OCI-M1 (cell line): ENCODE results near the gene FNBP1.
"Not testable (repeated sequence)": the region's sequence is repeated elsewhere in the genome, so short reads cannot be mapped to it uniquely, and the experiment has no call there.

Experiments
- DNase-seq: peaks from one replicate; lab custom pipeline; 2025; lab: John Stamatoyannopoulos, UW

FNBP1 gene

GRCh38 chr9:129952337-129952736 lies 90.7 kb downstream of the FNBP1 start:
- DNase-seq, result no peak

- no peak for DNase-seq
These were observed 93.2 kb downstream of the FNBP1 start for GRCh38 chr9:129949821-129950220.

- DNase-seq, result not testable (repeated sequence)
These were observed 94.4 kb downstream of the FNBP1 start for GRCh38 chr9:129948626-129949025.

GRCh38 chr9:129946246-129946995 lies 96.6 kb downstream of the FNBP1 start:
- DNase-seq, result no peak

GRCh38 chr9:129945314-129945713 lies 97.7 kb downstream of the FNBP1 start:
- no peak for DNase-seq

- DNase-seq, result no peak
These were observed 98.4 kb downstream of the FNBP1 start for GRCh38 chr9:129944506-129945116.

- no peak for DNase-seq
These were observed 103.6 kb downstream of the FNBP1 start for GRCh38 chr9:129939431-129939830.

GRCh38 chr9:129938291-129938979 lies 104.6 kb downstream of the FNBP1 start:
- DNase-seq, result no peak

- not testable (repeated sequence) for DNase-seq
These were observed 105.1 kb downstream of the FNBP1 start for GRCh38 chr9:129937879-129938278.

- no peak for DNase-seq
These were observed 106.8 kb downstream of the FNBP1 start for GRCh38 chr9:129936222-129936621.

GRCh38 chr9:129934780-129935179 lies 108.2 kb downstream of the FNBP1 start:
- DNase-seq, result no peak

GRCh38 chr9:129934041-129934591 lies 108.9 kb downstream of the FNBP1 start:
- no peak for DNase-seq

GRCh38 chr9:129933185-129934040 lies 109.6 kb downstream of the FNBP1 start:
- DNase-seq, result no peak

- peak; percentile 75 for DNase-seq
These were observed 110.5 kb downstream of the FNBP1 start for GRCh38 chr9:129932303-129933151.

GRCh38 chr9:129930743-129931142 lies 112.2 kb downstream of the FNBP1 start:
- DNase-seq, result peak; percentile 55

- no peak for DNase-seq
These were observed 113.4 kb downstream of the FNBP1 start for GRCh38 chr9:129929496-129930125.

GRCh38 chr9:129923589-129923988 lies 119.4 kb downstream of the FNBP1 start:
- no peak for DNase-seq

GRCh38 chr9:129921905-129922304 lies 121.1 kb downstream of the FNBP1 start:
- no peak for DNase-seq

- peak; percentile 48 for DNase-seq
These were observed 123.1 kb downstream of the FNBP1 start for GRCh38 chr9:129919841-129920240.

- no peak for DNase-seq
These were observed 123.7 kb downstream of the FNBP1 start for GRCh38 chr9:129919277-129919676.
